HL-60/S4 (cell line): ENCODE results near the gene ODAD3.

Experiments used
- in situ Hi-C: fragments of 300-500 bp; cut with MboI; formaldehyde crosslinking; loops from 2 replicates; pipeline ENCODE4 v1.14.3; 2022; ENCODE audit warnings: low sequenced_read_pairs

The ODAD3 gene

DNA sequence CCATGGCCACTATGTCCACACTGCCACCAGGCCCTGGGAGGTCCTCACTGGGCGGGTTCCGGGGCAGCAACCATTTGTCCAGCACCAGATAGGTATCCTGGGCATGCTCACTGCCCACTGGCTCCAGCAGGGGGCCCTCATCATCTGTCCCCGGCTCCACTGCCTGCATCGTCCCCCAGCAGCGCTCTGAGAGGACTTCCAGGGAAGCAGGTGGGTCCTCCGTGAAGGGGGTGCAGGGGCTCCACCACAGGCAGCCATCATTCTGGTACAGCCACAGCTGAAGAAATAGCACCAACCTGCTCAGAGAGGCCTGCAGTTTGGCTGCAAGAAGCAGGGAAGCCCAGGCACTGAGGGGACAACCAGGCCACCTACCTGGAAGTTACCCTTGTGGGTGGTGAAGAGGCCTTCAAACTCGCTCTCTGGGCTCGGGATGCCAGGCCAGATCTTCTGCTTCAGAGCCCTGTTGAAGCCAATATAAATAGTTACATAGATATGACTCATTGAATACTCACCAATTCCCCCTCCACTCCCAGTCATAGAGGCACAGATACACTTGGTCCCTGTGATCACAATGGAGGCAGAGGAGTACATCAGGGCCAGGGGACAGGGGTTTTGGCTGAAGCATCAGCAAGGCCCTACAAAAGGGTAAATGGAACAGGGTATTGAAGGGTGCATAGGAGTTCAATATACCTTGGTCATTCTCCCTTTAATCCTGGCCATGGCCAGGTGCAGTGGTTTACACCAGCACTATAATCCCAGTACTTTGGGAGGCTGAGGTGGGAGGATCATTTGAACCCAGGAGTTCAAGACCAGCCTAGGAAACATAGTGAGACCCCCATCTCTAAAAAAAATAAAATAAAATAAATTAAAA, 56.4 kb downstream of the ODAD3 start:
- in situ Hi-C loops = no loop called here

GRCh38 chr19:11377756-11378155, 57.2 kb downstream of the ODAD3 start:
- in situ Hi-C loops = no loop called here

DNA sequence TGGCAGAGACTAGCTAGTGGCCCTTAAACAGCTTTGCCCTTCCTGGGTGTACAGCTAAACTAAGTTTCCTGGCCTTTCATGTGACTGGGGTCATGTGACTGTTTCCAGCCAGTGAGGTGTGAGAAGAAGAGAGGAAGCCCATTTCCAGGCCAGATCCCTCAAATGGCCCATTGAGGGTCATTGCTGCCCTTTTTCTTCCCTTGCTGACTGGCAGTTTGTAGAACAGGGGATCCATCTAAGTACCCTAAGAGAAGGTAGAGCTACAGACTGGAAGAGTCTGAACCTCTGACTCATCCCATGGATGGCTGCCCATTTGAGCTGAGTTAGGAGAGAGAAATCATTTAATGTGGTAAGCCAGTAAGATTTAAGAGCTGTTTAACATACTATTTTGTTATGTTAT, 57.7 kb downstream of the ODAD3 start:
- in situ Hi-C loops = no loop called here

DNA sequence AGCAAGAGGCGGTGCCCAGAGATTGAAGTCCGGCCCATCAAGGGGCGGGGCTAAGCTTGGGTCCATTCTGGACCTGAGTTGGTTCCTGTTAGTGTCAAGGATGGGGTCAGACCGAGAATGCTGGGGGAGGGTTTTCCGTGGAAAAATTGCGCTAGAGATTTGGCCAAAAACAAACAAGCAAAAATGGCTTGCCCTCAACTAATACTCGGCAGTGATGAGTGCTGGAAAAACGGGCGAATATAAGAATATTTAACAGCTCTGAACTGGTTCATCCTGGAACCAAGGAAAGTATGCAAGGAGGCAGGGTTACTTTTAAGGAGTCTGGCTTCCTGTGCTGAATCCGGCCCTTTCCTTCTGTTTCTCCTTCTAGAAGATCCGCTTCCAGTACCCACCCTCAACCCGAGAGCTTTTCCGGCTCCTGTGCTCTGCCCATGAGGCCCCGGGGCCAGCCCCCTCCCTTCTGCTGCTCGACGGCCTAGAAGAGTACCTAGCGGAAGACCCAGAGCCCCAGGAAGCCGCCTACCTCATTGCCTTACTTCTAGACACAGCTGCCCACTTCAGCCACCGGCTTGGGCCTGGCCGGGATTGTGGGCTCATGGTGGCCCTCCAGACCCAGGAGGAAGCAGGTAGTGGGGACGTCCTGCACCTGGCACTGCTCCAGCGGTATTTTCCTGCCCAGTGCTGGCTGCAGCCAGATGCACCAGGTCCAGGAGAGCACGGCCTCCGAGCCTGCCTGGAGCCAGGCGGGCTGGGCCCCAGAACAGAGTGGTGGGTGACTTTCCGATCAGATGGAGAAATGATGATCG, 59.6 kb downstream of the ODAD3 start:
- in situ Hi-C loops = no loop called here

DNA sequence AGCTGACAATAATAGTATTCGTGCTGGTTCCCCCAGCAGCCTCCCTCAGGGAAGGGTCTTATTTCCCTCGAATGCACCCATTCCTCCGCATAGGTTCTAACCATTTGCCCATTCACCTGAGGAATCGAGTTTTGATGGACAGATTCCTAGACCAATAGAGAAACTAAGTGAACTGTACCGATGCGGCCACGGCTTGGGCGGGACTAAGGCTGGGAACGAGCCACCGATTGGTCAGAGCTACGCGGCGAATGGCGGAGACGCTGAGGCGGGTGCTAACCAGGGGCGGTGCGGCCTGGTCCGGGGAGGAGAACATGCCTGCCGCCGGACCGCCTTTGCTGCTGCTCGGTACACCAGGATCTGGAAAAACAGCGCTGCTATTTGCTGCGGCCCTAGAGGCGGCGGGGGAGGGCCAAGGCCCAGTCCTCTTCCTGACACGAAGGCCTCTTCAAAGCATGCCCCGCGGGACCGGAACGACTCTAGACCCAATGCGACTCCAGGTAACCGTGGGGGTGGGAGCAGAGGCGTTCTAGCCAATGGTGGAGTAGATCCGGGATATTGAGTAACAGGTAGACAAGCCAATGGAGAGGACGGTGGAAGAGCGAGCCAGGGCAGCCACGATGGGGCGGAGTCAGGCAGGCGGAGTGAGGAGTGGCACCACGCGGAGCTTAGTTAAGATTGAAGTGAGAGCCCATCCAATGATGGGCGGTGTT, 60.3 kb downstream of the ODAD3 start, which contains the start of gene SWSAP1:
Gene SWSAP1, plus strand, starts transcription at position 234 of the 710 bp plus-strand sequence. Its CDS starts 15 bp downstream, at position 249.
- in situ Hi-C loops = no loop called here

DNA sequence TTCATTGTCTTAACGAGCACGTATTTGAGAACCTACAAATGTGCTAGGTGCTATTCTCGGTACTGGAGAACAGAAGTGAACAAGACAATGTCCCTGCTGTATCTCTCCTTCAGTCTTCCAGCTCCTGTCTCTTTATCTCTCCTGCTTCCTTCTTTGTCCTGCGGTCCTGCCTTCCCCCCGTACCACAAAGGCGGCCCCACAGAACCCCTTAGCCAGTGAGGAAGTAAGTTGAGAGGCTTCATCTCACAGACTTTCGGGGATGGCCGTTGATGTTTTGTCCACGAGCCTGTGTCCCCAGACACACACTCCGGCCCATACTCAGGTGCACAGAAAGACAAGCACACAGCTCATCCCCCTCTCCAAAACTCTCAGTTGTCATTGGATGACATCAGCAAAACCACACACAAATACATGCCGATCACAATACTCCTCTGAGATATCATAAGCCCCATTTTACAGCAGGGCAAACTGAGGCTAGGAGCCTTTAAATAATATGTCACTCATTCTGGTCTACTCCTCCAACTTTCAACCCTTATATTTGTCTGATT, 61.0 kb downstream of the ODAD3 start:
- in situ Hi-C loops = no loop called here

GRCh38 chr19:11373166-11373884, 61.6 kb downstream of the ODAD3 start:
- in situ Hi-C loops = no loop called here

DNA sequence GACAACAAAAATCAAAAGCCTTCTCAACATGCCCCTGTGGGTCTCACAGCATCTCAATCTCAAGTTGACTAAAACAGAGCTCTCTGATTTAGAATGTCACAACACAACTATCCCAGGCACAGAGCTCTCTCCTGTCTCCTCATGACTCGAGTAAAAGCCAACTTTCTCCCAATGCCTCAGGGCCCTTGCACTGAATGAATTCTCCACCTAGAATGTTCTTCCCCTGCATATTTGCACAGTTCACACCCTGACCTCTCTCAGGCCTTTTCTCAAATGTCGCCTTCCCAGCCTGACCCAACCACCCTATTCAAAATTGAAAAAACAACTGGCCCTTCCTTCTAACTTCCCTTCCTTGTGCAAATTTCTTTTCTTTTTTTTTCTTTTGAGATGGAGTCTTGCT, 64.2 kb downstream of the ODAD3 start:
- in situ Hi-C loops = no loop called here
